ENCODE data around the gene ABTB2. TPM values are rescaled to one million over a fixed set of nuclear protein-coding genes. Genes with fewer than 3 reads are reported as not detected.

The ABTB2 gene
- total and polyA plus RNA-seq, 2 of the 8 experiments (the other 6 are each of a cell fraction or from before 2014, with no cell fraction given) = 7.7 to 10.2 TPM

GRCh38 chr11:34249439-34249838, 108.4 kb downstream of the ABTB2 start:
- ChIA-PET CTCF (ENCODE audit: partially characterized antibody) (interaction anchor here (0.7 to 5.9 kb wide), 11 partner anchors 10 to 264 kb away, joined by 3 to 36 read pairs (median 4); no protein-coding TSS in a partner anchor), POLR2A (ENCODE audit: partially characterized antibody) (no interaction called here)
- FAIRE-seq (no peak), DNase-seq (ENCODE audit: low read depth in 1 of 2, low spot score in 2 of 2) (no peak)
- Histone ChIP-seq H3K9ac (replicated peaks in 1 of 4; ENCODE audit: extremely low read depth in 1 of 4, low read depth in 3 of 4, low read length in 3 of 4) (no peak overlapping the region), H3K79me2 (ENCODE audit: control insufficient read depth in 1 of 2, insufficient read depth in 2 of 2, low read length in 2 of 2) (no peaks in the 10 kb centered on the region), H4K8ac (ENCODE audit: extremely low read depth, insufficient read depth, low read length) (no peak overlapping the region), H3K4me3 (ENCODE audit: extremely low read depth in 1 of 4, insufficient read depth in 2 of 4, low read depth in 3 of 4, low read length in 4 of 4) (no peak overlapping the region), H3K9me3 (ENCODE audit: insufficient read depth in 2 of 2, low read depth in 1 of 2, low read length in 1 of 2) (no peaks in the 10 kb centered on the region), H4K5ac (ENCODE audit: insufficient read length, low read depth, low read length) (no peak overlapping the region), H2BK20ac (ENCODE audit: low read length) (no peak overlapping the region), H2BK120ac (replicated peaks; ENCODE audit: low read depth, low read length) (no peak overlapping the region), H2BK12ac (ENCODE audit: low read depth, low read length) (no peak overlapping the region), H3K36me3 (ENCODE audit: control insufficient read depth in 2 of 4, insufficient read depth in 4 of 4, low read length in 3 of 4) (no peaks in the 10 kb centered on the region), H4K91ac (replicated peaks; ENCODE audit: insufficient read length, low read length) (no peak overlapping the region), H2BK15ac (ENCODE audit: low read length) (no peak overlapping the region), H4K20me1 (replicated peaks in 1 of 2; ENCODE audit: control insufficient read depth in 1 of 2, insufficient read depth in 2 of 2, low read length in 2 of 2) (peaks cover 0 to 3% of the 10 kb centered on the region in 2 experiments), H3K23me2 (ENCODE audit: low read depth, low read length) (no peaks in the 10 kb centered on the region), H3K4me2 (ENCODE audit: insufficient read depth in 1 of 2, low read depth in 2 of 2, low read length in 2 of 2) (no peak overlapping the region), H3K14ac (ENCODE audit: insufficient read length) (no peak overlapping the region), H3K18ac (ENCODE audit: extremely low read depth, low read length) (no peak overlapping the region), H2AFZ (ENCODE audit: low read length) (no peak overlapping the region), H3K27ac (ENCODE audit: low read depth, low read length) (no peak overlapping the region), H3K4me1 (replicated peaks in 1 of 4; ENCODE audit: control insufficient read depth in 3 of 4, insufficient read depth in 4 of 4, low read length in 3 of 4) (peaks cover 0 to 6% (median 2%) of the 10 kb centered on the region in 4 experiments; a peak in 4 of 7 replicates), H3K23ac (ENCODE audit: insufficient read length) (no peak overlapping the region), H3K56ac (replicated peaks; ENCODE audit: insufficient read length, low read depth, low read length) (no peak overlapping the region), H3K79me1 (ENCODE audit: low read depth, low read length) (no peaks in the 10 kb centered on the region), H3K4ac (replicated peaks; ENCODE audit: insufficient read length, low read depth, low read length) (no peak overlapping the region), H3K27me3 (replicated peaks in 1 of 4; ENCODE audit: control insufficient read depth in 3 of 4, extremely low read depth in 1 of 4, insufficient read depth in 3 of 4, low read length in 3 of 4) (no peaks in the 10 kb centered on the region), H2AK5ac (ENCODE audit: low read depth, low read length) (no peak overlapping the region), H2BK5ac (ENCODE audit: low read depth, low read length) (no peak overlapping the region)
- 83% methylated on average over 3 of the region's 3 CpGs; no CpG with 5 or more reads in 1 of the 2 experiments for WGBS, 2 experiments (ENCODE audit: extremely low coverage in 1 of 2, insufficient coverage in 1 of 2, insufficient read length in 1 of 2, insufficient replicate concordance in 2 of 2, low coverage in 1 of 2, low lambda C conversion rate in 2 of 2, missing lambda C conversion rate in 1 of 2)
- no peak for TF ChIP-seq PHF8 (conservative IDR thresholded peaks at IDR 0.05; ENCODE audit: low read depth, low read length)
- no peak for TF ChIP-seq ZNF274 (IDR thresholded peaks at IDR 0.05; ENCODE audit: borderline replicate concordance, extremely low read depth, low read length)
- no peak for TF ChIP-seq SP4 (IDR thresholded peaks at IDR 0.05; ENCODE audit: low read length)
- no peak for TF ChIP-seq SP2 (IDR thresholded peaks at IDR 0.05; ENCODE audit: low read length)
- no peak for TF ChIP-seq JUND (IDR thresholded peaks at IDR 0.05; ENCODE audit: low read length)
- no peak for TF ChIP-seq BCL11A (IDR thresholded peaks at IDR 0.05; ENCODE audit: low read depth in 2 of 2, low read length in 2 of 2)
- no peak for TF ChIP-seq TBP (IDR thresholded peaks at IDR 0.05; ENCODE audit: low read depth, low read length)
- no peak for TF ChIP-seq RAD21 (IDR thresholded peaks at IDR 0.05 in 1 of 2, conservative IDR thresholded peaks at IDR 0.05 in 1 of 2; ENCODE audit: low read depth in 2 of 2, low read length in 2 of 2)
- no peak for TF ChIP-seq TCF12 (IDR thresholded peaks at IDR 0.05; ENCODE audit: low read depth, low read length)
- no peak for TF ChIP-seq KDM1A (IDR thresholded peaks at IDR 0.05; ENCODE audit: borderline replicate concordance, low read length)
- TF ChIP-seq TAF7 (optimal IDR thresholded peaks at IDR 0.05; ENCODE audit: borderline replicate concordance, low read depth, low read length) = no peak
- TF ChIP-seq SIN3A (conservative IDR thresholded peaks at IDR 0.05 in 1 of 2, IDR thresholded peaks at IDR 0.05 in 1 of 2; ENCODE audit: low read depth in 1 of 2, low read length in 2 of 2) = no peak
- TF ChIP-seq HDAC6 (IDR thresholded peaks at IDR 0.05; ENCODE audit: low read depth, low read length) = no peak
- TF ChIP-seq CHD1 (IDR thresholded peaks at IDR 0.05; ENCODE audit: low read depth, low read length) = no peak
